OCI-LY1 (cell line): ENCODE measurements around the gene APBB1IP.

Source experiments
- H2AFZ ChIP-seq: fragments of 200-600 bp; sonication (generic), shearing (Covaris generic); 2 replicates; pipeline ENCODE4 v1.6.0; 2014; ENCODE audit warnings: antibody characterized with exemption, mild to moderate bottlenecking, low read length
- H3F3A ChIP-seq: fragments of 200-600 bp; sonication (generic), shearing (Covaris generic); 2 replicates; pipeline ENCODE4 v1.6.0; 2014; ENCODE audit warnings: mild to moderate bottlenecking, antibody characterized with exemption, low read length, moderate library complexity; ENCODE audit not compliant: insufficient read depth
- H3K27ac ChIP-seq: fragments of 200-600 bp; sonication (generic); 2 replicates; pipeline ENCODE4 v1.5.1; 2014; ENCODE audit warnings: low read length, mixed run types, mild to moderate bottlenecking, low read depth; ENCODE audit not compliant: poor library complexity, severe bottlenecking
- H3K27me3 ChIP-seq: fragments of 200-600 bp; sonication (generic); 2 replicates; pipeline ENCODE4 v1.6.0; 2014; ENCODE audit warnings: antibody characterized with exemption, mild to moderate bottlenecking, low read length, moderate library complexity; ENCODE audit not compliant: insufficient read depth
- H3K36me3 ChIP-seq: fragments of 200-600 bp; sonication (generic); 2 replicates; pipeline ENCODE4 v1.6.1; 2014; ENCODE audit warnings: mild to moderate bottlenecking, antibody characterized with exemption, low read length, moderate library complexity, mixed read lengths; ENCODE audit not compliant: insufficient read depth
- H3K4me1 ChIP-seq: fragments of 200-600 bp; sonication (generic); 2 replicates; pipeline ENCODE4 v1.5.1; 2014; ENCODE audit warnings: mild to moderate bottlenecking, low read length, moderate library complexity; ENCODE audit not compliant: insufficient read depth, severe bottlenecking
- H3K4me2 ChIP-seq: fragments of 200-600 bp; sonication (generic), shearing (Covaris generic); 2 replicates; pipeline ENCODE4 v1.6.1; 2014; ENCODE audit warnings: low read length
- H3K4me3 ChIP-seq: fragments of 200-600 bp; sonication (generic); 2 replicates; pipeline ENCODE4 v1.5.1; 2014; ENCODE audit warnings: low read length, low read depth, mild to moderate bottlenecking, mixed read lengths; ENCODE audit not compliant: poor library complexity, severe bottlenecking
- H3K79me2 ChIP-seq: fragments of 200-600 bp; shearing (Covaris generic); 2 replicates; pipeline ENCODE4 v1.6.1; 2016; ENCODE audit warnings: mixed run types, low read length, mixed read lengths; ENCODE audit not compliant: insufficient read depth
- H3K9ac ChIP-seq: fragments of 200-600 bp; sonication (generic), shearing (Covaris generic); 2 replicates; pipeline ENCODE4 v1.6.1; 2014; ENCODE audit warnings: mild to moderate bottlenecking, low read length, mixed read lengths
- H3K9me2 ChIP-seq: fragments of 200-600 bp; sonication (generic), shearing (Covaris generic); 2 replicates; pipeline ENCODE4 v1.6.1; 2014; ENCODE audit warnings: low read depth, mild to moderate bottlenecking, low read length, mixed read lengths
- H3K9me3 ChIP-seq: fragments of 200-600 bp; shearing (Covaris generic); 2 replicates; pipeline ENCODE4 v1.6.1; 2014; ENCODE audit warnings: low read length, mixed read lengths
- H4K20me1 ChIP-seq: fragments of 200-600 bp; sonication (generic), shearing (Covaris generic); 2 replicates; pipeline ENCODE4 v1.6.0; 2016; ENCODE audit warnings: mild to moderate bottlenecking, low read length; ENCODE audit not compliant: insufficient read depth
- CTCF ChIP-seq: fragments of 200-600 bp; sonication (generic), shearing (Covaris generic); IDR thresholded peaks from 2 replicates; pipeline ENCODE4 v1.5.1; 2017; ENCODE audit warnings: mild to moderate bottlenecking, antibody characterized with exemption, low read length, moderate library complexity, mixed read lengths
- EZH2 ChIP-seq: fragments of 200-600 bp; sonication (generic), shearing (Covaris generic); IDR thresholded peaks from 2 replicates; pipeline ENCODE4 v1.8.0; 2017; ENCODE audit warnings: borderline replicate concordance, mixed run types, mild to moderate bottlenecking, antibody characterized with exemption, low read length, moderate library complexity, mixed read lengths

The APBB1IP gene

GRCh38 chr10:26566525-26567350, 128.6 kb downstream of the APBB1IP start:
- no peaks in the 10 kb centered on the region for H4K20me1 ChIP-seq
- peaks cover 3% of the 10 kb centered on the region; the same call in 1 of the 2 replicates for H3F3A ChIP-seq
- no peaks in the 10 kb centered on the region for H3K27me3 ChIP-seq
- no peak overlapping the region for H3K4me3 ChIP-seq
- H2AFZ ChIP-seq, result no peak overlapping the region
- no peak overlapping the region for H3K4me2 ChIP-seq
- TF ChIP-seq CTCF (no peak), EZH2 (no peak)
- no peaks in the 10 kb centered on the region for H3K9me2 ChIP-seq
- peaks cover 7% of the 10 kb centered on the region; the same call in 1 of the 2 replicates for H3K9me3 ChIP-seq
- no peaks in the 10 kb centered on the region for H3K4me1 ChIP-seq
- H3K36me3 ChIP-seq, result peaks cover 94% of the 10 kb centered on the region
- H3K27ac ChIP-seq, result no peak overlapping the region
- H3K79me2 ChIP-seq, result no peaks in the 10 kb centered on the region
- H3K9ac ChIP-seq, result no peak overlapping the region

GRCh38 chr10:26567351-26567721, 129.2 kb downstream of the APBB1IP start:
- H3K4me3 ChIP-seq, result no peak overlapping the region
- H3K36me3 ChIP-seq, result peaks cover 94% of the 10 kb centered on the region
- peaks cover 3% of the 10 kb centered on the region; the same call in 1 of the 2 replicates for H3F3A ChIP-seq
- no peaks in the 10 kb centered on the region for H3K27me3 ChIP-seq
- no peak overlapping the region for H2AFZ ChIP-seq
- no peak overlapping the region for H3K4me2 ChIP-seq
- peaks cover 7% of the 10 kb centered on the region; the same call in 1 of the 2 replicates for H3K9me3 ChIP-seq
- H3K9ac ChIP-seq, result no peak overlapping the region
- TF ChIP-seq CTCF, result no peak
- TF ChIP-seq EZH2, result no peak
- no peaks in the 10 kb centered on the region for H3K9me2 ChIP-seq
- no peaks in the 10 kb centered on the region for H3K79me2 ChIP-seq
- H3K27ac ChIP-seq, result no peak overlapping the region
- no peaks in the 10 kb centered on the region for H3K4me1 ChIP-seq
- H4K20me1 ChIP-seq, result no peaks in the 10 kb centered on the region

- TF ChIP-seq EZH2, result no peak
- no peak for TF ChIP-seq CTCF
- H3F3A ChIP-seq, result peaks cover 3% of the 10 kb centered on the region; the same call in 1 of the 2 replicates
- H2AFZ ChIP-seq, result no peak overlapping the region
- H3K9ac ChIP-seq, result no peak overlapping the region
- H3K36me3 ChIP-seq, result peaks cover 68% of the 10 kb centered on the region
- no peaks in the 10 kb centered on the region for H3K9me2 ChIP-seq
- H3K4me2 ChIP-seq, result no peak overlapping the region
- H3K9me3 ChIP-seq, result peaks cover 7% of the 10 kb centered on the region; the same call in 1 of the 2 replicates
- H3K27ac ChIP-seq, result no peak overlapping the region
- H3K4me1 ChIP-seq, result no peaks in the 10 kb centered on the region
- H3K79me2 ChIP-seq, result no peaks in the 10 kb centered on the region
- no peaks in the 10 kb centered on the region for H3K27me3 ChIP-seq
- H4K20me1 ChIP-seq, result no peaks in the 10 kb centered on the region
- no peak overlapping the region for H3K4me3 ChIP-seq
Observed at GRCh38 chr10:26571655-26572054, 133.5 kb downstream of the APBB1IP start.
